Parathyroid adenoma (tissue), 2 donors: ENCODE data around the gene DLG2.

Source experiments
- H2AFZ ChIP-seq: fragments of 300-600 bp; sonication (generic); one replicate; pipeline ENCODE4 v1.7.0; 2017; ENCODE audit warnings: antibody characterized with exemption, mild to moderate bottlenecking
- H3K27ac ChIP-seq: fragments of 300-600 bp; sonication (generic); one replicate; pipeline ENCODE4 v1.7.0; 2017
- H3K27me3 ChIP-seq: fragments of 300-600 bp; sonication (generic); one replicate; pipeline ENCODE4 v1.7.0; 2017; ENCODE audit warnings: low read length; ENCODE audit not compliant: control insufficient read depth, insufficient read depth
- H3K36me3 ChIP-seq: fragments of 300-600 bp; sonication (generic); one replicate; pipeline ENCODE4 v1.7.0; 2017; ENCODE audit warnings: low read length; ENCODE audit not compliant: control insufficient read depth, insufficient read depth
- H3K4me1 ChIP-seq: fragments of 300-600 bp; sonication (generic); one replicate; pipeline ENCODE4 v1.7.0; 2017; ENCODE audit warnings: control low read depth
- H3K4me2 ChIP-seq: fragments of 300-600 bp; sonication (generic); one replicate; pipeline ENCODE4 v1.7.0; 2017; ENCODE audit warnings: low read length
- H3K4me3 ChIP-seq: fragments of 300-600 bp; sonication (generic); one replicate; pipeline ENCODE4 v1.7.0; 2017; ENCODE audit warnings: low read depth, low read length
- H3K79me2 ChIP-seq: fragments of 300-600 bp; sonication (generic); one replicate; pipeline ENCODE4 v1.7.0; 2017; ENCODE audit warnings: control low read depth
- H3K9ac ChIP-seq: fragments of 300-600 bp; sonication (generic); one replicate; pipeline ENCODE4 v1.7.0; 2017; ENCODE audit warnings: mild to moderate bottlenecking
- H3K9me3 ChIP-seq: fragments of 300-600 bp; sonication (generic); one replicate; pipeline ENCODE4 v1.7.0; 2017; ENCODE audit warnings: low read length; ENCODE audit not compliant: control insufficient read depth
- TF ChIP-seq, protein P1 (sequence below): fragments of 300-600 bp; sonication (generic); IDR thresholded peaks from one replicate; pipeline ENCODE4 v1.7.0; 2017; ENCODE audit warnings: antibody characterized with exemption, mild to moderate bottlenecking
- donor health status: primary hyperparathyroidism.

DLG2 gene

DNA sequence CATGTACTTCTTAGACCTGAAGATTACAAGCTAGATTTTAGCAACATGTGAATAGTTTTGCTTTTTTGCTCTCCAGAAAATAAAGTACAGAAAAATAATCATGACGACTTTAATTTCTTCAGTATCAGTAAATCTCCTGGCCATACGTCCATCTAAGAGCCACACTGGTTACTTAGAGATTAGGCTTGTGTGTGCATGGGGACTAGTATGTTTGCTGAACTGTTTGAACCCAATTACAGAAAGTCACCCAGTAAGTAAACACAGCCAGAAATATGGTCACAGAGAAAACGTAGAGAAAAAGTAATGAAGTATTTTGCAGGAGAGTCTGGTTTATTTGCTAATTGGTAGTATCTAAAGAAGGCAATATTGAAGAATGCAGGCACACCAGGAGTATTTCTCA lies 1287.3 kb downstream of the DLG2 start:
- Histone ChIP-seq H3K4me1 (peaks cover 26% of the 10 kb centered on the region), H3K79me2 (no peaks in the 10 kb centered on the region), H3K36me3 (no peaks in the 10 kb centered on the region), H3K9ac (no peak overlapping the region), H2AFZ (peak overlapping the region; percentile 50), H3K27me3 (no peaks in the 10 kb centered on the region), H3K27ac (peak overlapping the region; percentile 75), H3K9me3 (no peaks in the 10 kb centered on the region), H3K4me3 (no peak overlapping the region), H3K4me2 (no peak overlapping the region)
- TF ChIP-seq, protein P1, sequence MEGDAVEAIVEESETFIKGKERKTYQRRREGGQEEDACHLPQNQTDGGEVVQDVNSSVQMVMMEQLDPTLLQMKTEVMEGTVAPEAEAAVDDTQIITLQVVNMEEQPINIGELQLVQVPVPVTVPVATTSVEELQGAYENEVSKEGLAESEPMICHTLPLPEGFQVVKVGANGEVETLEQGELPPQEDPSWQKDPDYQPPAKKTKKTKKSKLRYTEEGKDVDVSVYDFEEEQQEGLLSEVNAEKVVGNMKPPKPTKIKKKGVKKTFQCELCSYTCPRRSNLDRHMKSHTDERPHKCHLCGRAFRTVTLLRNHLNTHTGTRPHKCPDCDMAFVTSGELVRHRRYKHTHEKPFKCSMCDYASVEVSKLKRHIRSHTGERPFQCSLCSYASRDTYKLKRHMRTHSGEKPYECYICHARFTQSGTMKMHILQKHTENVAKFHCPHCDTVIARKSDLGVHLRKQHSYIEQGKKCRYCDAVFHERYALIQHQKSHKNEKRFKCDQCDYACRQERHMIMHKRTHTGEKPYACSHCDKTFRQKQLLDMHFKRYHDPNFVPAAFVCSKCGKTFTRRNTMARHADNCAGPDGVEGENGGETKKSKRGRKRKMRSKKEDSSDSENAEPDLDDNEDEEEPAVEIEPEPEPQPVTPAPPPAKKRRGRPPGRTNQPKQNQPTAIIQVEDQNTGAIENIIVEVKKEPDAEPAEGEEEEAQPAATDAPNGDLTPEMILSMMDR = no peak

DNA sequence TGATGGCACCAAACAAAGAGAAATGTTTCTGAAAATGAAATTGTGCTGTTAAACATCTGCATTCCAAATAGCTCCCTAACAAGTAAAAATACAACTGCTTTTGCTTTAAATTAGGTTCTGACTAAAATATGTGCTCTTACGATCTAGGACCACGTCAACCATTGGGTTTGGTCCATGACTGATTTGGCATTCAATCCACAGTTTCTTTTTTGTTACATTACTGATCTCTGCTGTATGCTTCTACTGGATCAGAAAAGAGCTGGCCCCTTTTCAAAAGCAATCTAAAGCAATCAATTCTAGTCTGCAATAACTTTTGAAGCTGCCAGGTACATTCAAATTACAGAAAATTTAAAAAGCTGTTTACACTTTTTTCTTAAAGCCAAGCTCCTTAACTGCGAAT lies 1293.9 kb downstream of the DLG2 start:
- Histone ChIP-seq H3K4me1 (peaks cover 2% of the 10 kb centered on the region), H2AFZ (peak overlapping the region; percentile 53), H3K4me2 (no peak overlapping the region), H3K9me3 (no peaks in the 10 kb centered on the region), H3K36me3 (no peaks in the 10 kb centered on the region), H3K27ac (no peak overlapping the region), H3K79me2 (peaks cover 2% of the 10 kb centered on the region), H3K27me3 (no peaks in the 10 kb centered on the region), H3K9ac (no peak overlapping the region), H3K4me3 (no peak overlapping the region)
- TF ChIP-seq, protein P1 = no peak

DNA sequence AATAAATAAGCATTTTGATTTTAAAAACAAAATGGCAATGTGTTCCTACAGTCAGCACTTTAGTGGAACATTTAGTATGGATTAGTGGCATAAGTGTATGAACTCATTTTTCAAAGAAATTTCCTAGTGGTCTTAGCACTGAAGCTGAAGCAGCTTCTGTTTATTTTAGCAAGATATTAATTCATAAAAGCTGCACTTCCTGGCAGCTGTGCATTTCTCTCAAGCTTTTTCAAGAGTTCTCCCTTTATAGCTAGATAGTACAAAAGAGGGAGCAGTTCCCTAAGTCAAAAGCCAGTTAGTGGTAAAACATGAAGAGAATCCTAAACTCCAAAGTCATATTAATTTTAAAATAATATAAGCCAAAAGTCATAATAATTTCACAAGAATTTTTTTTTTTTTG lies 1304.9 kb downstream of the DLG2 start:
- Histone ChIP-seq H3K36me3 (no peaks in the 10 kb centered on the region), H3K4me1 (no peaks in the 10 kb centered on the region), H3K4me3 (no peak overlapping the region), H2AFZ (no peak overlapping the region), H3K79me2 (no peaks in the 10 kb centered on the region), H3K4me2 (no peak overlapping the region), H3K27me3 (no peaks in the 10 kb centered on the region), H3K9me3 (no peaks in the 10 kb centered on the region), H3K9ac (no peak overlapping the region), H3K27ac (no peak overlapping the region)
- TF ChIP-seq, protein P1 = no peak

DNA sequence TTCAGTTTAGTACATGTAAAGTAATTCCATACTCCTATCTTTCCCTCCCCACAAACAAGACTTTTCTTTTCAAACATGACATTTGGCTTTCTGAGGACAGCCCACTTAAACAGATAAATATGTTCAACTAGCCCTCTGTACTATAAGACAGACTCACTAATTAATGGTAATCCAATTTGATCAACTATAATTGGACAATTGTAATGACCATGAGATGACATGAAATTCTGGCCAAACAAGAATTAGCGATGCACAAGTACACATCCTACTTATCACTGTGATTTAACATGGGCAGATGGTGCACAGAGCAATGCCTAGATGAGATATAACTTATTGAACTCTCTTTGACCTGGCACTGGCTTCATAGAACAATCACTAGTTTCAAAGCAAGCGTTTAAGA lies 1307.3 kb downstream of the DLG2 start:
- no peak overlapping the region for H3K9ac ChIP-seq
- peaks cover 4% of the 10 kb centered on the region for H3K79me2 ChIP-seq
- H3K9me3 ChIP-seq = no peaks in the 10 kb centered on the region
- no peak overlapping the region for H2AFZ ChIP-seq
- H3K27me3 ChIP-seq = no peaks in the 10 kb centered on the region
- no peaks in the 10 kb centered on the region for H3K36me3 ChIP-seq
- no peak overlapping the region for H3K4me2 ChIP-seq
- no peaks in the 10 kb centered on the region for H3K4me1 ChIP-seq
- H3K27ac ChIP-seq = no peak overlapping the region
- TF ChIP-seq, protein P1 = no peak
- H3K4me3 ChIP-seq = no peak overlapping the region

DNA sequence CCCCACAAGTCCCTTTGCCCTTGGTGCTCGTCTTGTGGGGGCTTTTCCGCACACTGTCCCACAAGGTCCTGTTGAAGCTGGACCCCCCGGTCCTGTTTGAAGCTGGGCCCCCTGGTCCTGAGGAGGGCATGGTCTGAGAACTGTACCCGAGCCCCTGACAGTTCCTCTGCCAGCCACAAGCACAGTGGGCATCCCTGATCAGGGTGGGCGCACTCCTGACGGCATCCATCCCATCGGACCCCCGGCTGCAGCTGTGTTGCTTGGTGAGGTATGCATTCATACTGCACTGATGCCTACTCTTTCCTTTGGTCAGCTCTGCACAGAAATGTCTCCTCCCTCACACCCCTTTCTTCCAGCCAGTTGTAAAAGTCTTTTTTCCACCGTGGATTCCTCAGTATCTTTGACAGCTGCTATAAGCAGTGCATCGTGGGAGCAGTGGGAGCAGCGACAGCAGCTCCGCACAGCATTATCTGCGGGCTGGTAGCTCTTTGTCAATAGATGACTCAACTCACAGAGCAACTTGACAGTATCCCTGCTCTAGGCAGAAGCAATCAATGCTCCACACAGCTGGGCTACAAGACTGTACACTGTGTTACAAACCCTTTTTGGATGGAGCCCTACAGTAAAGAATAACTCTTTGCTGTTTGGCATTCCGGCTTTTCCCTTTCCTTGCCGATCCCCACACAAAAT lies 1310.1 kb downstream of the DLG2 start:
- Histone ChIP-seq H3K9me3 (no peaks in the 10 kb centered on the region), H3K79me2 (peaks cover 6% of the 10 kb centered on the region), H3K4me3 (no peak overlapping the region), H3K4me1 (no peaks in the 10 kb centered on the region), H3K27ac (peak overlapping the region; percentile 74), H3K27me3 (no peaks in the 10 kb centered on the region), H2AFZ (peak overlapping the region; percentile 38), H3K4me2 (no peak overlapping the region), H3K36me3 (no peaks in the 10 kb centered on the region), H3K9ac (no peak overlapping the region)
- TF ChIP-seq, protein P1 = no peak
